Naive thymus-derived CD4-positive, alpha-beta T cell (primary cell): ENCODE measurements around the gene COL2A1. TPM values are rescaled to one million over a fixed set of nuclear protein-coding genes. Genes with fewer than 3 reads are reported as not detected.

Experiments used
- ATAC-seq: fragments of 150-1000 bp; cut with Tn5 transposase; 2 replicates; pipeline ENCODE4 v1.10.0; 2021; ENCODE audit warnings: mild to moderate bottlenecking, moderate library complexity
- CTCF ChIA-PET: fragments of 350-600 bp; sonication (Branson Sonifier 250); formaldehyde crosslinking; loops from one replicate; lab custom pipeline; 2021; ENCODE audit warnings: antibody characterized with exemption; lab: Charles Lee
- POLR2A ChIA-PET: fragments of 350-600 bp; sonication (Branson Sonifier 250); formaldehyde crosslinking; loops from one replicate; lab custom pipeline; 2021; ENCODE audit warnings: antibody characterized with exemption, inconsistent platforms; lab: Charles Lee
- DNase-seq, 9 donors: peaks; one replicate each; pipeline versions ENCODE4 v3.0.0 to v3.0.0-alpha.2; 2020 to 2022; ENCODE audit warnings: mixed read lengths in 1 of 9
- H3K27ac ChIP-seq: one replicate; pipeline ENCODE4 v1.7.0; 2013; ENCODE audit warnings: mild to moderate bottlenecking, low read depth, low read length, moderate library complexity
- H3K27me3 ChIP-seq, 2 donors: one replicate each; pipeline ENCODE4 v1.7.0; 2013; ENCODE audit warnings: low read length in 2 of 2, mild to moderate bottlenecking in 2 of 2, moderate library complexity in 2 of 2; ENCODE audit not compliant: control insufficient read depth in 2 of 2, insufficient read depth in 2 of 2
- H3K36me3 ChIP-seq, 3 experiments: 1 replicate in 2 of 3; 2 replicates in 1 of 3; pipeline ENCODE4 v1.7.0; 2013; ENCODE audit warnings: low read length in 3 of 3, mild to moderate bottlenecking in 3 of 3, moderate library complexity in 1 of 3; ENCODE audit not compliant: insufficient read depth in 3 of 3, control insufficient read depth in 2 of 3
- H3K4me1 ChIP-seq, 2 donors: one replicate each; pipeline ENCODE4 v1.7.0; 2013; ENCODE audit warnings: low read length in 2 of 2, mild to moderate bottlenecking in 2 of 2, moderate library complexity in 1 of 2; ENCODE audit not compliant: control insufficient read depth in 2 of 2, insufficient read depth in 2 of 2
- H3K4me3 ChIP-seq: 2 replicates; pipeline ENCODE4 v1.7.0; 2013; ENCODE audit warnings: mild to moderate bottlenecking, low read length
- H3K9me3 ChIP-seq, 3 experiments: 1 replicate in 2 of 3; 2 replicates in 1 of 3; pipeline ENCODE4 v1.7.0; 2013; ENCODE audit warnings: low read length in 3 of 3; ENCODE audit not compliant: control insufficient read depth in 2 of 3
- H3K27ac Mint-ChIP-seq, 9 donors: one replicate each; pipeline ENCODE4 v1.8.0; 2020 to 2022; ENCODE audit warnings: mixed read lengths in 9 of 9, mild to moderate bottlenecking in 8 of 9, moderate library complexity in 5 of 9, inconsistent platforms in 2 of 9
- H3K27me3 Mint-ChIP-seq, 5 donors: one replicate each; pipeline ENCODE4 v1.8.0; 2021 to 2022; ENCODE audit warnings: mixed read lengths in 5 of 5, mild to moderate bottlenecking in 1 of 5
- H3K36me3 Mint-ChIP-seq, 5 donors: one replicate each; pipeline ENCODE4 v1.8.0; 2020 to 2022; ENCODE audit warnings: mixed read lengths in 5 of 5, mild to moderate bottlenecking in 3 of 5, inconsistent platforms in 1 of 5
- H3K4me1 Mint-ChIP-seq, 7 donors: one replicate each; pipeline ENCODE4 v1.8.0; 2020 to 2022; ENCODE audit warnings: mixed read lengths in 7 of 7, mild to moderate bottlenecking in 3 of 7, inconsistent platforms in 1 of 7
- H3K4me3 Mint-ChIP-seq, 10 donors: one replicate each; pipeline ENCODE4 v1.8.0; 2020 to 2022; ENCODE audit warnings: mild to moderate bottlenecking in 10 of 10, mixed read lengths in 10 of 10, moderate library complexity in 6 of 10, inconsistent platforms in 2 of 10
- H3K9me3 Mint-ChIP-seq, 11 donors: one replicate each; pipeline ENCODE4 v1.8.0; 2020 to 2022; ENCODE audit warnings: mixed read lengths in 11 of 11, mild to moderate bottlenecking in 4 of 11, inconsistent platforms in 1 of 11, moderate library complexity in 1 of 11
- intact Hi-C, 2 donors: fragments of 100-400 bp; cut with micrococcal nuclease; formaldehyde crosslinking; loops; one replicate each; pipeline ENCODE4 v1.15.1; 2023
- polyA plus RNA-seq, 2 donors: library from polyadenylated mRNA; unstranded; fragments of 300-500 nt; fragmentation: Illumina TruSeq; gene quantifications; one replicate each; pipeline ENCODE4 v1.2.3, GENCODE V29; 2021
- total RNA-seq, 6 experiments: library from RNA in 5 of 6; stranded (reverse) in 5 of 6; gene quantifications; 1 replicate in 5 of 6; 2 replicates in 1 of 6; pipeline ENCODE4 v1.2.3 and lab custom pipeline; 2021 to 2026

COL2A1 gene
- total and polyA plus RNA-seq, 7 experiments from 2014 or later, result not detected

DNA sequence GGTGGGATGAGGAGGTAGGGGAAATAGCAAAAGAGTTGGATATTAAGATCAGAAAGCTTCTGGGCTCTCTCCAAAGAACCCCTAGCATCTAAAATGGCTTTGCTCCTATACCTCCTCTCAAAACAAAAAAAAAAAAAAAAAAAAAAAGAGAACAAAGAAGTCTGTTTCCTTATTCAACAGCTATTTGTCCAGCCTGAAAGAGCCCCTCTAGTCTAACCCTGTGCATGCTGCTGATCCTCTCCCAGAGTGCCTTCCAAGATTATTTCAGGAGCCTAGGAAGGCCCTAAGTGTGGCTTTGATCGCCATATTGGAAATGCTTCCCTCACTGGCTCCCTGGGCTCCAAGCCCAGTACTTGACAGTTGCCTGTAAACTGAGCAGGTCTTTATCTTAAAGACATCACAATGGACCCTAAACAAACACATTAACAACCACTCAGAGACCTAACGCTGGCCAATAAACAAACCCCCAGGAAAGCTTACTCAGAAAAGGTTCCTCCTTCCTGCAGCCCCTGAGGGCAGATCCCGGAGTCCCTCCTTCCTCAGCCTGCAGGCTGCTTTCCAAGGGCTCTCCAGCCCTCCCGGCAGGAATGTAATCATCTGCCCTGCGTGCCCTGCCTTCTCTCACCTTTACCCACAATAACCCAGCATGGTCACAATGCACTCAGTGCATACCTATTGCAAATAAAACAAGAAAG is 17.4 kb upstream of the COL2A1 start:
- intact Hi-C loops, result no loop called here
- peaks cover 20 to 46% (median 22%) of the 10 kb centered on the region in 5 donors for H3K27me3 Mint-ChIP-seq
- peak overlapping the region in 1 of 10 donors; percentile 18 for H3K4me3 Mint-ChIP-seq
- Histone ChIP-seq H3K27me3 (no peaks in the 10 kb centered on the region), H3K27ac (no peak overlapping the region), H3K9me3 (no peaks in the 10 kb centered on the region), H3K36me3 (no peaks in the 10 kb centered on the region), H3K4me3 (no peak overlapping the region), H3K4me1 (no peaks in the 10 kb centered on the region)
- H3K4me1 Mint-ChIP-seq, result no peaks in the 10 kb centered on the region
- ATAC-seq, result no peak
- no peak for DNase-seq
- H3K9me3 Mint-ChIP-seq, result no peaks in the 10 kb centered on the region
- CTCF ChIA-PET, result interaction anchor here (0.6 kb wide), 1 partner anchor 20 kb away, joined by 3 read pairs; no protein-coding TSS in a partner anchor
- peak overlapping the region in 1 of 9 donors; percentile 78 for H3K27ac Mint-ChIP-seq
- no peaks in the 10 kb centered on the region for H3K36me3 Mint-ChIP-seq
- POLR2A ChIA-PET, result interaction anchor here (0.7 kb wide), 1 partner anchor 107 kb away, joined by 7 read pairs; no protein-coding TSS in a partner anchor

DNA sequence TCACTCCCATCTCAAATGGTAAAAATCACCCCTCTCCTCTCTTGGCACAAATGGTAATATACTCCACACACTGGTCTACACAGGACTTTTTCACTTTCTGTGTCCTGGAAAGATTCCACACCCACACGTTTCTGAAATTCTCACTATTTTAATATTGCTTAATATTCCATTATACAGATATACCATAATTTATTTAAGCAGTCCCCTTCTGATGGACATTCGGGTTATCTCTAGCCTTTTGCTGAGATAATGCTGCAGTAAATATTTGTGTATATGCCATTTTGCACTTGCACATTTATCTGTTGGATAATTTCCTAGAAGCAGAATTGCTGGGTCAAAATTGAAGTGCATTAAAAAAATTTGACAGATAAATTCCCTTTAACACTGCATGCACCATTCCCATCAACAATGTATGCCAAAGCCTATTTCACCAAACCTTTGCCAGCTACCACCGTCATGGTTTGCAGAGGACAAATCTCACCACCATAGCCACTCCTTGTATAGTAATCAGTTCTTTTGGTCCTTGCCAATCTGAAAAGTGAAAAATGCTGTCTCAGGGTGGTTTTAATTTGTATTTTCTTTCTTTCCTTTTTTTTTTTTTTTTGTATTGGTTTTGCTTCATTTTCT is 15.5 kb upstream of the COL2A1 start:
- Histone ChIP-seq H3K27ac (no peak overlapping the region), H3K9me3 (no peaks in the 10 kb centered on the region), H3K36me3 (no peaks in the 10 kb centered on the region), H3K4me1 (no peaks in the 10 kb centered on the region), H3K27me3 (no peaks in the 10 kb centered on the region), H3K4me3 (no peak overlapping the region)
- H3K36me3 Mint-ChIP-seq, result no peaks in the 10 kb centered on the region
- no peak overlapping the region for H3K4me3 Mint-ChIP-seq
- intact Hi-C loops, result no loop called here
- ChIA-PET CTCF (no interaction called here), POLR2A (no interaction called here)
- H3K27me3 Mint-ChIP-seq, result peaks cover 20 to 62% (median 22%) of the 10 kb centered on the region in 5 donors
- H3K4me1 Mint-ChIP-seq, result no peaks in the 10 kb centered on the region
- H3K9me3 Mint-ChIP-seq, result no peaks in the 10 kb centered on the region
- no peak for ATAC-seq
- no peak overlapping the region for H3K27ac Mint-ChIP-seq
- DNase-seq, result no peak

GRCh38 chr12:48018618-48018995 is 14.3 kb upstream of the COL2A1 start:
- ChIA-PET CTCF (no interaction called here), POLR2A (no interaction called here)
- intact Hi-C loops, result no loop called here
- no peaks in the 10 kb centered on the region for H3K36me3 Mint-ChIP-seq
- no peaks in the 10 kb centered on the region for H3K9me3 Mint-ChIP-seq
- H3K4me1 Mint-ChIP-seq, result no peaks in the 10 kb centered on the region
- DNase-seq (no peak), ATAC-seq (no peak)
- H3K27me3 Mint-ChIP-seq, result peaks cover 20 to 70% (median 26%) of the 10 kb centered on the region in 5 donors
- no peaks in the 10 kb centered on the region for H3K4me1 ChIP-seq
- H3K27ac Mint-ChIP-seq, result no peak overlapping the region
- H3K4me3 ChIP-seq, result no peak overlapping the region
- H3K9me3 ChIP-seq, result no peaks in the 10 kb centered on the region
- H3K27ac ChIP-seq, result no peak overlapping the region
- no peak overlapping the region for H3K4me3 Mint-ChIP-seq
- H3K36me3 ChIP-seq, result no peaks in the 10 kb centered on the region
- no peaks in the 10 kb centered on the region for H3K27me3 ChIP-seq

DNA sequence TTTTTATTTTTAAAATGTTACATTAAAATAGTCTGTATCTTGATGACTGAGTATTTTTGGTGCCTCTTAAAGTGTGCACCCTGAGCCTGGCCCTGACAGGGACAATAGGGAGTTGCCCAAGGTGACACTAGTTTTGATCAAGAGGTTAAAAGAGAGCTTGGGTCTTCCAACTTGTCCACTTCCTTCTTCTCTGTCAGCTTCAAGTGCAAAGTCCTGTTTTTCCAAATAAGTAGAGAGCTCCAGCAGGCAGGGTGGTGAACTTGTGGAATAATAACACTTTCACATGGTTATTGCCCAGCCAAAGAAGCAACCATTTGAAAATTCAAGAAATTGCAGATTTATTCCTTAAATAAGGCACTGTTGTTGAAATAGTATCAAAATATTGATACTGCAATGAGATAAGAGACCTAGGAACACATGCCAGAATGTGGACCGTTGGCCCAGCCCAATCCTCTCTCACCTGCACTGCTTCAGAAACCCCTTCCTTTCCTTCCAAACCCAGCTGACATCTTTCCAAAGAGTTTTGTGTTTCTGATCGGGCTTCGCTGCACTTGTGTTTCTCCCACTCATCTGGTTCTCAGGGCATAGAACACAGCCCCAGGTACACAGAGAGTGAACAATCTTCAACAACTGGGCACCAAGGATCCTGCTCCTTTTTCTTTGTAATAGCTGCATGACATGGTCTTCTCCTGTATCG is 13.8 kb upstream of the COL2A1 start:
- H3K36me3 ChIP-seq, result no peaks in the 10 kb centered on the region
- H3K27me3 ChIP-seq, result no peaks in the 10 kb centered on the region
- H3K27me3 Mint-ChIP-seq, result peaks cover 20 to 69% (median 26%) of the 10 kb centered on the region in 5 donors
- H3K27ac Mint-ChIP-seq, result no peak overlapping the region
- H3K4me3 Mint-ChIP-seq, result no peak overlapping the region
- H3K27ac ChIP-seq, result no peak overlapping the region
- no peaks in the 10 kb centered on the region for H3K9me3 ChIP-seq
- no peaks in the 10 kb centered on the region for H3K36me3 Mint-ChIP-seq
- DNase-seq, result no peak
- no peak overlapping the region for H3K4me3 ChIP-seq
- intact Hi-C loops, result no loop called here
- no peaks in the 10 kb centered on the region for H3K4me1 ChIP-seq
- POLR2A ChIA-PET, result interaction anchor here (1.7 kb wide), 1 partner anchor 14 kb away, joined by 5 read pairs; the partner anchor contains the start of gene COL2A1
- H3K4me1 Mint-ChIP-seq, result no peaks in the 10 kb centered on the region
- no peak for ATAC-seq
- CTCF ChIA-PET, result no interaction called here
- H3K9me3 Mint-ChIP-seq, result no peaks in the 10 kb centered on the region

DNA sequence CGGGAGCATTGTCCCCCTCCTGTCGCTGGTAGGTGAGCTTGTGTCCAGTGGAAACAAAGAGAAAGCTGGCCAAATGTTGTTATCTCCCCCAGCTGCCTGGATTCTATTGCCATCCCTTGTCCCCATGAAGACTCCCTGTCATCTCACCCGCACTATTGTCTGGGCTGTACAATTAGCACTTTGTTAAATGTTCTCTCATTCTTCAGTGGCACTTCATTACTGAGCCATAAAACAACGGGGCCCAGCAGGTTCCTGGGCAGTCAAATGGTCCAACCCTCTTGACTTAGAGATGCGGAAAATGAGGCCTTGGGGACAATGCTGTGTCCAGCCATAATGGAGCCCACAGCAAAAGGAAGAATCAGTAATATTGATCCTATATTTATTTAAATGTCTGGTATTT is 13.2 kb upstream of the COL2A1 start:
- Histone ChIP-seq H3K9me3 (no peaks in the 10 kb centered on the region), H3K36me3 (no peaks in the 10 kb centered on the region), H3K4me3 (no peak overlapping the region), H3K27me3 (no peaks in the 10 kb centered on the region), H3K4me1 (no peaks in the 10 kb centered on the region), H3K27ac (no peak overlapping the region)
- ChIA-PET CTCF (no interaction called here), POLR2A (interaction anchor here (1.7 kb wide), 1 partner anchor 13 kb away, joined by 5 read pairs; the partner anchor contains the start of gene COL2A1)
- Mint-ChIP-seq H3K9me3 (no peaks in the 10 kb centered on the region), H3K27me3 (peaks cover 19 to 74% (median 31%) of the 10 kb centered on the region in 5 donors), H3K27ac (no peak overlapping the region), H3K36me3 (no peaks in the 10 kb centered on the region), H3K4me3 (no peak overlapping the region), H3K4me1 (no peaks in the 10 kb centered on the region)
- no peak for ATAC-seq
- intact Hi-C loops, result no loop called here
- DNase-seq, result no peak

- DNase-seq (no peak), ATAC-seq (no peak)
- intact Hi-C loops, result no loop called here
- H3K27ac ChIP-seq, result no peak overlapping the region
- Mint-ChIP-seq H3K27me3 (peaks cover 15 to 72% (median 23%) of the 10 kb centered on the region in 5 donors), H3K27ac (no peak overlapping the region), H3K9me3 (no peaks in the 10 kb centered on the region), H3K36me3 (no peaks in the 10 kb centered on the region), H3K4me1 (no peaks in the 10 kb centered on the region), H3K4me3 (no peak overlapping the region)
- no peaks in the 10 kb centered on the region for H3K36me3 ChIP-seq
- CTCF ChIA-PET, result no interaction called here
- H3K9me3 ChIP-seq, result no peaks in the 10 kb centered on the region
- no peak overlapping the region for H3K4me3 ChIP-seq
- POLR2A ChIA-PET, result interaction anchor here (0.7 to 1.7 kb wide), 2 partner anchors 11 to 12 kb away, joined by 3 to 5 read pairs; partner anchors contain the start of gene COL2A1
- no peaks in the 10 kb centered on the region for H3K27me3 ChIP-seq
- H3K4me1 ChIP-seq, result no peaks in the 10 kb centered on the region
Observed at GRCh38 chr12:48016373-48017020, 12.2 kb upstream of the COL2A1 start.
